NT2/D1 (cell line): ENCODE data around the gene PRDM15.

Source experiments
- DNase-seq: peaks from one replicate; pipeline ENCODE4 v3.0.0-alpha.2; 2011; ENCODE audit warnings: low read depth, low spot score
- H3K27me3 ChIP-seq: 2 replicates; pipeline ENCODE4 v1.6.0; 2011; ENCODE audit warnings: mild to moderate bottlenecking; ENCODE audit not compliant: insufficient read length, insufficient read depth
- H3K36me3 ChIP-seq: 2 replicates; pipeline ENCODE4 v1.6.1; 2011; ENCODE audit warnings: mild to moderate bottlenecking, low read length, mixed read lengths; ENCODE audit not compliant: insufficient read depth, insufficient read length
- H3K4me1 ChIP-seq: 2 replicates; pipeline ENCODE4 v1.5.1; 2011; ENCODE audit not compliant: insufficient read depth, insufficient read length
- H3K4me3 ChIP-seq: 2 replicates; pipeline ENCODE4 v1.5.1; 2011; ENCODE audit warnings: low read depth; ENCODE audit not compliant: insufficient read length
- H3K9ac ChIP-seq: 2 replicates; pipeline ENCODE4 v1.6.0; 2011; ENCODE audit warnings: low read depth; ENCODE audit not compliant: insufficient read length
- H3K9me3 ChIP-seq: 2 replicates; pipeline ENCODE4 v1.5.1; 2011; ENCODE audit warnings: mild to moderate bottlenecking, low read length; ENCODE audit not compliant: insufficient read depth
- SUZ12 ChIP-seq: IDR thresholded peaks from 2 replicates; pipeline ENCODE4 v1.6.1; 2011; ENCODE audit not compliant: insufficient read length, insufficient read depth; ENCODE audit errors: extremely low read depth
- YY1 ChIP-seq: IDR thresholded peaks from 2 replicates; pipeline ENCODE4 v1.6.1; 2011; ENCODE audit not compliant: insufficient read length, insufficient read depth
- ZNF274 ChIP-seq: IDR thresholded peaks from 2 replicates; pipeline ENCODE4 v1.6.1; 2011; ENCODE audit warnings: mild to moderate bottlenecking, low read depth, low read length

PRDM15 gene

GRCh38 chr21:41777951-41778815, 101.0 kb downstream of the PRDM15 start:
- H3K4me1 ChIP-seq, result peaks cover 4% of the 10 kb centered on the region
- TF ChIP-seq SUZ12 (no peak), YY1 (no peak), ZNF274 (no peak)
- peak; percentile 93 for DNase-seq
- H3K9me3 ChIP-seq, result no peaks in the 10 kb centered on the region
- no peaks in the 10 kb centered on the region for H3K36me3 ChIP-seq
- peak overlapping the region; percentile 53 for H3K9ac ChIP-seq
- H3K27me3 ChIP-seq, result no peaks in the 10 kb centered on the region
- no peak overlapping the region for H3K4me3 ChIP-seq

GRCh38 chr21:41776778-41777177, 102.4 kb downstream of the PRDM15 start:
- Histone ChIP-seq H3K4me1 (peaks cover 9% of the 10 kb centered on the region), H3K9ac (no peak overlapping the region), H3K36me3 (no peaks in the 10 kb centered on the region), H3K4me3 (no peak overlapping the region), H3K9me3 (no peaks in the 10 kb centered on the region), H3K27me3 (peaks cover 7% of the 10 kb centered on the region)
- TF ChIP-seq ZNF274 (no peak), SUZ12 (no peak), YY1 (no peak)
- DNase-seq, result no peak

- H3K27me3 ChIP-seq, result peaks cover 24% of the 10 kb centered on the region
- DNase-seq, result no peak
- peaks cover 9% of the 10 kb centered on the region for H3K4me1 ChIP-seq
- H3K36me3 ChIP-seq, result no peaks in the 10 kb centered on the region
- no peak for TF ChIP-seq ZNF274
- TF ChIP-seq YY1, result no peak
- TF ChIP-seq SUZ12, result no peak
- H3K9me3 ChIP-seq, result no peaks in the 10 kb centered on the region
- no peak overlapping the region for H3K4me3 ChIP-seq
- no peak overlapping the region for H3K9ac ChIP-seq
These were observed 104.0 kb downstream of the PRDM15 start for GRCh38 chr21:41775149-41775472.

GRCh38 chr21:41774467-41775148, 104.5 kb downstream of the PRDM15 start:
- Histone ChIP-seq H3K9me3 (no peaks in the 10 kb centered on the region), H3K4me1 (peaks cover 9% of the 10 kb centered on the region), H3K36me3 (no peaks in the 10 kb centered on the region), H3K4me3 (no peak overlapping the region), H3K27me3 (peaks cover 29% of the 10 kb centered on the region), H3K9ac (no peak overlapping the region)
- no peak for DNase-seq
- no peak for TF ChIP-seq YY1
- TF ChIP-seq ZNF274, result no peak
- no peak for TF ChIP-seq SUZ12

- H3K9me3 ChIP-seq, result no peaks in the 10 kb centered on the region
- H3K9ac ChIP-seq, result peak overlapping the region; percentile 32
- peaks cover 13% of the 10 kb centered on the region for H3K4me1 ChIP-seq
- DNase-seq, result no peak
- no peak overlapping the region for H3K4me3 ChIP-seq
- TF ChIP-seq YY1 (no peak), ZNF274 (no peak), SUZ12 (no peak)
- no peaks in the 10 kb centered on the region for H3K36me3 ChIP-seq
- peaks cover 50% of the 10 kb centered on the region for H3K27me3 ChIP-seq
These were observed 106.6 kb downstream of the PRDM15 start for GRCh38 chr21:41772351-41773080.

- DNase-seq, result no peak
- Histone ChIP-seq H3K4me3 (no peak overlapping the region), H3K27me3 (peaks cover 59% of the 10 kb centered on the region), H3K9ac (no peak overlapping the region), H3K4me1 (peaks cover 9% of the 10 kb centered on the region), H3K9me3 (no peaks in the 10 kb centered on the region), H3K36me3 (no peaks in the 10 kb centered on the region)
- TF ChIP-seq SUZ12 (no peak), YY1 (no peak), ZNF274 (no peak)
These were observed 107.6 kb downstream of the PRDM15 start for GRCh38 chr21:41771625-41771945.
